ENCODE data around the gene ELMO3.

The ELMO3 gene

GRCh38 chr16:67248401-67249177, 49.7 kb downstream of the ELMO3 start, which contains the start of gene SLC9A5 (continued):
- TF ChIP-seq ZNF580 (tag by site-specific recombination; IDR thresholded peaks at IDR 0.05) (no peak), ZNF202 (tag by site-specific recombination; IDR thresholded peaks at IDR 0.05; ENCODE audit: borderline replicate concordance) (no peak), ZBTB49 (tag by site-specific recombination; IDR thresholded peaks at IDR 0.05; ENCODE audit: low read depth) (no peak), ZNF76 (tag by site-specific recombination; IDR thresholded peaks at IDR 0.05; ENCODE audit: borderline replicate concordance, low read depth) (peak; percentile 60; the same call in 1 of the 2 replicates), HIC1 (tag by site-specific recombination; IDR thresholded peaks at IDR 0.05) (no peak), SALL2 (tag by site-specific recombination; IDR thresholded peaks at IDR 0.05; ENCODE audit: borderline replicate concordance) (no peak), ZNF510 (tag by site-specific recombination; IDR thresholded peaks at IDR 0.05; ENCODE audit: insufficient replicate concordance) (no peak), ZNF362 (tag by site-specific recombination; IDR thresholded peaks at IDR 0.05) (no peak), HOXC10 (CRISPR knock-in tag; IDR thresholded peaks at IDR 0.05) (no peak), ZNF518A (tag by site-specific recombination; conservative IDR thresholded peaks at IDR 0.05; ENCODE audit: low read depth) (no peak), ZNF214 (tag by site-specific recombination; IDR thresholded peaks at IDR 0.05; ENCODE audit: borderline replicate concordance) (no peak), ZNF561 (tag by site-specific recombination; IDR thresholded peaks at IDR 0.05; ENCODE audit: borderline replicate concordance) (no peak), ZNF157 (tag by site-specific recombination; IDR thresholded peaks at IDR 0.05) (no peak), GFI1B (tag by site-specific recombination; IDR thresholded peaks at IDR 0.05) (no peak), PRDM2 (tag by site-specific recombination; IDR thresholded peaks at IDR 0.05; ENCODE audit: borderline replicate concordance) (no peak), ZNF843 (tag by site-specific recombination; IDR thresholded peaks at IDR 0.05) (no peak), ZNF544 (tag by site-specific recombination; IDR thresholded peaks at IDR 0.05) (no peak), KLF8 (tag by site-specific recombination; IDR thresholded peaks at IDR 0.05) (peak; percentile 59; the same call in 1 of the 2 replicates)
